Gastroesophageal sphincter (tissue), 3 donors: ENCODE results near the gene ARNT2.

Experiments used
- CTCF ChIP-seq, 4 experiments: fragments of 200-600 bp in 2 of 4; fragments of 450-650 bp in 2 of 4; sonication (generic) in 1 of 4; IDR thresholded peaks; one replicate each; pipeline ENCODE4 v1.5.1; 2017 to 2019; ENCODE audit warnings: antibody characterized with exemption in 4 of 4, mild to moderate bottlenecking in 2 of 4, moderate library complexity in 2 of 4
- EP300 ChIP-seq: sonication (generic); formaldehyde crosslinking; IDR thresholded peaks from one replicate; pipeline ENCODE4 v1.6.1; 2017; ENCODE audit warnings: antibody characterized with exemption, mild to moderate bottlenecking

- no peak for TF ChIP-seq CTCF (IDR thresholded peaks at IDR 0.05)
- no peak for TF ChIP-seq EP300
Measured at GRCh38 chr15:80530737-80531365, 126.7 kb downstream of the ARNT2 start.
